A204.1 (cell line): ENCODE results near the gene CCL18.
"Not testable (repeated sequence)": the region's sequence is repeated elsewhere in the genome, so short reads cannot be mapped to it uniquely, and the experiment has no call there.

ENCODE experiments used
- FAIRE-seq: peaks from 2 replicates; lab custom pipeline; 2012; peaks lifted over from hg19 to GRCh38; lab: Jason Lieb, UNC

CCL18 gene

GRCh38 chr17:36104701-36105181 lies 40.7 kb downstream of the CCL18 start:
- FAIRE-seq: no peak

- no peak for FAIRE-seq
These were observed 41.9 kb downstream of the CCL18 start for GRCh38 chr17:36105781-36106492.

DNA sequence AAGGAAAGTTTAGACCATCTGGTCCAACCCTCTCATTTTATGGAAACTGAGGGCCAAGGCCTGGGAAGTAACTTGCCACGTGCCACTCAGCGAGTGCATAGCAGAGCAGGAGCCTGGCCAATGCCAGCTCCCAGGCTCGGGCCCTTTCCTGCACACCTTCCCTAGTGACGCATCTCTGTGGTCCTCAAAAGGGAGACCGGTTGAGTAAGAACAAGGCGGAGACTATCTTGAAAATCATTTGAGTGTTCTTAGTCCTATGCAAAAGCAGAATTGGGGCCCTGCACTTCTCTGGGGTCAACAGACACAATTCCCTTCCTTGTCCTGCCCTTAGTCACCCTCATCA lies 42.4 kb downstream of the CCL18 start:
- FAIRE-seq: no peak

GRCh38 chr17:36107660-36108059 lies 43.6 kb downstream of the CCL18 start:
- FAIRE-seq: no peak

DNA sequence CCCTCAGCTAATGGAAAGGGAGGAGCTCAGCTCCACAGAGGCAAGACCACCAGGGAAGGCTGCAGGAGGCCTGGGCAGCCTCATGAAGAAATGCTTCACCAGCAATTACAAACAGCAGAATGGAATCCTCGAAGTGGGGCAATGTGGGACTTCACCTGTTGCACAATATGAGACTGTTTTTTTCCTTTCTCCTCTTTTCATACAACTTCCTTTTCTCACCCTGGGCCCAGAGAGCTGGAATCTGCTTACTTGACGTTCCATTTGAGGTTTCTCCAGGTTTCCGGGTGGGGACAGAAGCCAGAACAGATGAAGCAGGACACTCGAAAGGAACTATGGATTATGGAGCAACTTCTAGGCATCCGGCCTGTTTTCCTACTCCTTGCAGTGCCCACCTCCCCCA lies 44.2 kb downstream of the CCL18 start:
- FAIRE-seq: not testable (repeated sequence)

DNA sequence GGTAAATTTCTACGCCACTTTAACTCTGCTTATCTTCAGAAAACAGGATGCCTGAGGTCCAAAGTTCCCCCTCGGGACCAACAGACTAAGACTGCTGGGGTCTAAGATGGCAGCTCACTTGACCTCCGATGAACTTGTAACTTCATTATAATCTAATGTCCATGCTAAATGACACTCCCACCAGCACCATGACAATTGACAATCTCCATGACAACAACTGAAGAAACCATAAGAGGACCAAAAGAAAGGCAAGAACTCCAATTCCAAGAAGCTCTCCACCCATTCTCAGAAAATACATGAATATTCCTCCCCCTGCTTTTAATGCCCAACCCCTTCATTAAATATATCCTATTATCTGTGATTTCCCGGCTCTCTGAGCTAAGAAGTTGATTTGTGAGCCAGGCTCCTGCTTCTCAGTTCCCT lies 47.0 kb downstream of the CCL18 start:
- no peak for FAIRE-seq

DNA sequence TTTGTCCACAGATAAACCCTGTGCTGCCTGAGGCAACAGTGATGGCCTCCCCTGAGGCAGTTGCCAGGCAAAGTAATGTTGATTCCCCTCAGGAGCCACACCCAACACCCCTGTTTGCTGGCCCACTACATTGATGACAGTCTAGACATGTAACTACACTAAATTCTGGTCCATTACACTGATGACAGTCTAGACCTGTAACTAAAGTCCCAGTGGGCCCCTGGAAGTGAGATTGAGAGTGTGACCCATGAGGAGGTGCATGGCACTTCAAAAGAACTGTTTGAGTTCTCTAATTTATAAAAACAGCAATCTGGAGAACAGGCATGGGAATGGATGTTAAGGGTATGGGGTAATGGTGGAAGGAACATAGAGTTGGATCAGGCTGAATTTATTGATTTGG lies 48.5 kb downstream of the CCL18 start:
- no peak for FAIRE-seq

GRCh38 chr17:36113131-36113530 lies 49.1 kb downstream of the CCL18 start:
- not testable (repeated sequence) for FAIRE-seq

DNA sequence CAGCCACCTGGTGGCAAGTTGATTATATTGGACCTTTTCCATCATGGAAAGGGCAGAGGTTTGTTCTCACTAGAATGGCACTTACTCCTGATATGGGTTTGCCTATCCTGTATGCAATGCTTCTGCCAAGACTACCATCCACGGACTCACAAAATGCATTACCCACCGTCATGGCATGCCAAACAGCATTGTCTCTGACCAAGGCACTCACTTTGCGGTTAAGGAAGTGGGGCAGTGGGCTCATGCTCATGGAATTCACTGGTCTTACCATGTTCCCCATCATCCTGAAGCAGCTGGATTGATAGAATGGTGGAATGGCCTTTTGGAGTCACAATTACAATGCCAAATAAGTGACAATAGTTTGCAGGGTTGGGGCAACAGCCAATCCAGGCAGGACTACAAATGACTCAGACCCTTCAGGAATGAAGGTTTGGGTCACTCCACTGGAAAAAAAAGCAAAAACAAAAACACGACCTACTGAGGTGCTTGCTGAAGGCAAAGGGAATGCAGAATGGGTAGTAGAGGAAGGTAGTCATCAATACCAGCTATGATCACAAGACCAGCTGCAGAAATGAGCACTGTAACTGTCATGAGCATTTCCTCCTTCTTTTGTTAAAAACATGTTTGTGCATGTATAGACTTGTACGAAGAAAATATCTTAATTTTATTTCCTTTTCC lies 51.0 kb downstream of the CCL18 start:
- FAIRE-seq: not testable (repeated sequence)

GRCh38 chr17:36115649-36115977 lies 51.5 kb downstream of the CCL18 start:
- FAIRE-seq: not testable (repeated sequence)

DNA sequence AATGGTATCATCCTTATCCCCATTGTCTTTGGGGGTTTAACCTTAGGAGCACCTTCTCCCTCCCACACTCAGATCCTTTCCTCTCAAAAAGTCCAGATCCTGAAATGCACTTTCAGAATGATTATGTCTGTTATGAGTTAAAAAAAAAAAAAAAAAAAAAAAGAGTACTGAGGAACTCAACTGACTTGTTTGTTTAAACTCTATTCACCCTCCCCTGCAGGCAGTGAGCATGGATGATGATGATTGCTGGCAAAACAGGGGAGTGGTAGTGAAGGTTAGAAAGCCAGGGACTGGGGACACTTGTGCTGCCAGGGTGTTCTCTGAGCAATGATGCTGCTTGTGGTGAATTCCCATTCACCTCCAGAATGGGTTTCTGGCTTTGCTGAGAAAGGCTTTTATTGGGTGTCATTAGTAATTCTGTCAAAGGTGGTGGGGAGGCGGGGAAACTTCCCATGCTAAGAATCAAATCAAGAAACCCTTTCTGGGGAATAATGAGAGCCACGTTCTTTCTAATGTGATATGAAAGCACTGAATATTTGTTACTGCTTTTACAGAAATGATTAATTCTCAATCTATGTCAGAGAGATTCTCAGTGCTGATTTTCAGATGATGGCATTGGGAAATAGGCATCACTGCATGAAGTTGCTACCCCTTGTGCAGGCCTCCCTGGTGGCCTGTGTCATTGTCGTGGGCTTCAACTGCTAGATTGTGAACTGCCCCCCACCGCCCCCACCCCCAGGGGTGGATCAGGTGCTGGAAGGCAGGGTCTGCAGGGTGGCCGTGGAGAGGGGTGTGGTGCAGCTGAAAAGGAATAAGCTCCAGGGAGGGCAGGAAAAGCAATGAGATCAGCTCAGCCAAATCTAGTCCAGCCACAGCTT lies 53.7 kb downstream of the CCL18 start:
- no peak for FAIRE-seq

- FAIRE-seq: no peak
These were observed 54.6 kb downstream of the CCL18 start for GRCh38 chr17:36118477-36119353.

DNA sequence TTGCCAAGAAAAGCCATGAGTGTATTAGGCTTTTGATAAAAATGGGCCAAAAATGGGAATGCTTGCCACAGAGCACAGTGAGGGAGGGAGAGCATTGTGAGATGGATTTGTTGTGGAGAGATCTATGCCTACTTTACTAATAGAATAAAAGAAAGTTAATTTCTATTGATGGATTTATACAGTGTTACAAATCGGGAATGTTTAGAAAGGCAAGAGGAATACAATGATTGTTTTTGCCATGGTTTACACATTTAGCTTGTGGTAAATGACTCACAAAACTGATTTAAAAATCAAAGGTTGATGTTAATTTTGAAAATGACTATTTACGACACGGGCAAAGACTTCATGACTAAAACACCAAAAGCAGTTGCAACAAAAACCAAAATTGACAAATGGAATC lies 56.1 kb downstream of the CCL18 start:
- no peak for FAIRE-seq

GRCh38 chr17:36121099-36121498 lies 57.0 kb downstream of the CCL18 start:
- not testable (repeated sequence) for FAIRE-seq
